NOMO-1 (cell line): ENCODE measurements around the gene GALNT3.

Source experiments
- DNase-seq, 2 experiments: peaks; one replicate each; lab custom pipeline; 2025; ENCODE audit not compliant: unreplicated experiment in 2 of 2; lab: John Stamatoyannopoulos, UW

GALNT3 gene

DNA sequence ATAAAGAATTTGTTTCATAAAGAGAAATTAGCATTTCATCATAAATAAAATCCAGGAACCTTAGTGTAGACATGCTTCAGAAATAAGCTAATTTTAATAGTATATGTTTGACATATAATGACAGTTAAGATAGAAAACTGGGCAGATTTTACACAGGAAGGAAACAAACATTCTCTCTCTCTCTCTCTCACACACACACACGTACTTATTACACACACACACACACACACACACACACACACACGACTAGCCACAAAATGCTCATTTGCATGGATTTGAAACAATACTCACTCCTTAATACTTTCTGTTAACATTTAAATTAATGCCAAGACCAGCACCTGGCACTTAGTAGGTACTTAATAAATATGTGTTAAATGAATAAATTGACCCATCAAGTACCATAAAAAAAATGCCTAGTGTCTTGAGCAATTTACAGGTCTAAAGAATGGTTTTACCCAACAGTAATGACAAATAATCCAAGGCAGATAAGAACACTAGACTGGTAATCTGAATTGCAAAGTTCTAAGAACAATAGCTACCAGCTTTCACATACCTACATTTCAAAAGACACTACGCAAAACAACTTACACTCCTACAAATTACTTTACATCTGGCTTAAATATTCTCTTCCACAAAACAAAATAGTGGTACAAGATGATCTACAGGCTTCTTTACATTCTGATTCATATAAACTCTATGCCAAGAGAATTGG lies 2.9 kb upstream of the GALNT3 start:
- no peak for DNase-seq

DNA sequence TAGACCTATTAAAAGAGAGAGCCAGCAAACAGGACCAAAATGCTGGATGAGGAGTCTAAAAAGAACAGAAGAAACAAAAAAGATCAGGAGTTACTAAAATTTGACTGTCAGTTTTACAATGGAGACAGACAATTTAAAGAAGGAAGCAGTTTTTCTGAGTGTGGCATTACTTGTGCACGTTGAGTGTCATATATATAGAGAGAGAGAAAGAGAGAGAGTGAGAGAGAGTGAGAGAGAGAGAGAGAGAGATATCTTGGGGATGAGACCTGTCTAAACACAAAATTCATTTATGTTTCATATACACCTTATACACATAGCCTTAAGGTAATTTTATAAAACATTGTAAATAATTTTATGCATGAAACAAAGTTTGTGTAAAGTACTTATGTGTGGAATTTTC lies 2.1 kb upstream of the GALNT3 start:
- peak in 1 of 2 experiments; percentile 16 for DNase-seq

DNA sequence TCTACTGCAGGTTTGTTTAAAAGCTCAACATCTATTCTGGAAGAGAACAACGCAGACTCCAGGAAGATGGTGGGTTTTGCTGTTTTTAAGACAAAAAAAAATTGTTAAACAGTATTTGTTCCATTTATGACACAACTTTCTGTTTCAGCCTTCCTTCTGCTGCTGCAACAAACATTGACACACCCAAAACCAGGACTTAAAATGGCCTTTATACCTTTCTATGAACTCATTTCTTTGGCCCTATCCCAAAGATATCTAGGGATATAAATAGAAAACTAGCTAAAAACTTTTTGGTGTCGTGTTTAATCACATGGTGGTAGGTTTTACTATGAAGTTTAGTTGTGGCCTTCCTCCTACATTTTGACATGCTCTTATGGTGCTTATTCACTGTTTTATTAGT lies 964 bp upstream of the GALNT3 start:
- DNase-seq, result peak in 1 of 2 experiments; percentile 27

DNA sequence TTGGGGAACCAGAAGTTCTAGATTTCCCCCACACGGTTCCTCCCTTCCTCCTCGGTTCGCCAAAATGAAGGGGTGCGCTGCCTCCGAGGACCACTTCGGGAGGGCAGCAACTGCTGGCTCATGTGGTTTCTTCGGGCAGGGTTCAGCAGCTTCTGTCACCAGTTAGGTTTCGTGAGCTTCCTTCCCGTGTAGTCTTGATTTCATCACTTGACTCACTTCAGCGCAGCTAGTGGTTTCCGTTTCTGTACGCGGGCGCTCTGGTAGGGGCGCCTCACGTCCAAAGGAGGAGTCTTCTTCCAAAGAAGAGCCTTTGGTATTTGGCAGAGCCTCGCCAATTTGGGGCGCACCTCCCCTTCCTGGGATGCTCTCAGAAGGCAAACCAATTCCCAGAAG lies 485 bp upstream of the GALNT3 start:
- DNase-seq, result peak; percentile 88 to 94

DNA sequence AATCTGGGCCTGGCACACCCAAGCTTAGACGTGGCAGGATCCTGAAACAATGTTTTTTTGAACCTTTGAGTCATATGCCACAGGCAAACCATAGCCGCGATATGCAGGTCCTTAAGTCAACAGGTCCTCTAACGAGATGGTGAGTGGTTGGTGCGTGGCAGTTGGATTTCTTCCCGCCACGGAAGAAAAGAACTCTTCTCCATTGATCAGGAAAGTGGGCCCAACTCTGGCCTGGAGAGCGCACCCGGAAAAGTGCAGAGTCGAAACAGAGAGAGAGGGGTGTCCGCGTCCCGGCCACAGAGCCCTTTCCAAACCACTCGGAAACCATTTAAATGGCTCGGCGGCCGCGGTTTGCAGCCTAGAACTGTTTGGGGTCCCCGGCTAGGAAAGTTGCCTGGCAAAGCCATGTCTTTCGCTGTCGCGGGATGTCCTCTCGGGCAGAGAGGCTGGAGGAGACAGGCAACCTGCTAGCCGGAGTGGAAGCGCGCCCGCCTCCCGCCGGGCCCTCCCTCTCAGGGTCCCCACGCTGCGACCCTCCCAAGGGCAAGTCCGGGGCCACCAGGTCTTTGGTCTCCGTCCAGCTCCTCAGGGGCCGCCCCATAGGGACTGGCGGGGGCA lies 777 bp downstream of the GALNT3 start:
- peak in 1 of 2 experiments; percentile 13 for DNase-seq

DNA sequence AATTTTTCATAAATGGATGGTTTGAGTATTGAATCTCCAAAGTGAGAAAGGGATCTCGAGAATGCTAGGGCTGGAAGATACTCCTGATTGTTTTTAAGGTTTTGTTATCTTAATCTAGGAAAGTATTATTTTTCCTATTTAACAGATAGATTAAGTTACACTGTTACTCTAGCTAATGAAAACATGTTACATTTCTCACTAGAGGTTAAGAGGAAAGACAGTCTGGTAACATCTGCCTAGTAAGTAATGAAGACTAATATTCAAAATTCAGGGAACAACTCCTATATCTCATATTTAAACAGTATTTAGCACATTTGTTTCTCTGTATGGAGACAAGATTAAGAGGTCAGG lies 2.0 kb downstream of the GALNT3 start:
- DNase-seq, result no peak

DNA sequence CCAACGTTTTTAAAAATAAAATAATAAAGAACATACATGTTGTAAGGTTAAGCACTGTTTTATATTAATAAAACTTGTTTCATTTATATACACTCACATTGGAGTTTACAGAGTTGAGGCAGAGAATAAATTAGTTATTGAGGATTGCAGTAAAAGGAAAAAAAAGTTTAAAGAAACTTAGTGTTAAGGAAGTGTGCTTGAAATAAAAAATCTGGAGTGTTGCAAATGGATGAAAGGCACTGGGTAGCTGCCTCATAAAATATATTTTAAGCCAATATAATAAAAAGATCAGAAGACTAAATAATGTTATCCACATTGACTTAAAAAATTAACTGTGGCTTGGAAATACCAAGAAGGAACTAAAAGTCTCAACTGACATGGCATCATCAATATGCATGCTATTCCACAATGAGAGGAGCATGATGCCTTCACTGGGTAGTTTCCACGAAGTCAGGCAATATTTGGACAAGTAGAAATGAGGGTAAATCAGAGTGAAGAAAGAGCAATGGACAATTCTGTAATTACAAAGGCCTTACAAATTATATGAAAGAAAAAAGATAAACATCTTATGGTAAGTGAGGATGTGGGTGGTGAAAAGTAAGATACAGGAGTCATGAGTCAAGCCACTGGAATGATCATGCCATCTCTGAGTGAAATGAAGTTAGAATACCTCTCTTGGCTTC lies 2.5 kb downstream of the GALNT3 start:
- DNase-seq, result no peak

DNA sequence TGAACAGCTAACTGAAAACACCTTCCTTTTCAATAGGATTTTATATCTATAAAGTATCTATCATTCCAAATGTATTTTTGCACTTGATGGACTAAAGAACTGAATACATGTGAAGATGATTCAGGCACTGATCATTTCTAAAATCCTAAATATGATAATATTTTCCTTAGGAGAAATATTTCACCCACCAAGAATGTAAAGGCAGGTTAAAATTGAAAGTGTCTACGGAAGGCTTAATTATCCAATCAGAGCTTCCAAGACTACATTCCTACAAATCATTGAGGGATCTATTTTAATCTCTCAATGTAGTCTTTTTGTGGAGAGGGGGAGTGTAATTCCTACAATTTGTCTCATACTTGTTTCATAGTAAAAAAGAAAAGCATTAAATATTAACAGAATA lies 3.6 kb downstream of the GALNT3 start:
- no peak for DNase-seq

DNA sequence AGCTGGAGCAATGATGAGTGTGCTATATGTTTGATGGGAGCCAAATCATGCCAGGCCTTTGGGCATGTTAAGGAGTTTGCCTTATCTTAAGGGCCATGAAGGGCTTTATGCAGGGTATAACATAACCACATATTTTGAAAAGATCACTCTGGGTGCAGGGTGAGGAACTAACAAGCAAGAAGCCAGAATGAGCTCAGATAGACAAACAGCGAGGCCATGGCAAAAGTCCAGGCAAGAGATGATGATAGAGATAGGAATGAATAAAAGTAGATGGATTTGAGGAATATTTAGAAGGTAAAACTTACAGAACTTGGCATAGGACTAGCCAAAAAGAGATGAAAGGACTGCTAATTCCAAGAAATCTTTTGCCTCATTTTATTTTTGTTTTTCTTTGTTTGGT lies 6.7 kb downstream of the GALNT3 start:
- no peak for DNase-seq

DNA sequence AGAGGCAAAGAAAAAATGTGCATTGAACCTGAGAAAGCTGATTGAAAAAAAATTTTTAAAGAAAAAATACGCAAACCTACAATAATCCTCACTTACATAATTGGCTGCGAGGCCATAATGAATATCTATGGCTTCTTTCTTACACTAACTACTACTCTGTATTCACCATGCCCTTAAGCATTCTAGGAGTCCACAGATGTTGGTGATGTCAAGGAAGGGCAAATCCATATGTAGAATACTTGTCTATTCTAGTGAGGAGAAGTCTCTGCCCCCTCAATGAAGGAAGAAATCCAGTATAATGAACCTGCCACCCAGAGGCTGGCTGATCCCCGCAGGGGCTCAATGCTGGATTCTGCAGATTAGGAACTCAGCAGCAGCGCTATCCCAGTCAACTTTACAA lies 14.3 kb downstream of the GALNT3 start:
- no peak for DNase-seq

DNA sequence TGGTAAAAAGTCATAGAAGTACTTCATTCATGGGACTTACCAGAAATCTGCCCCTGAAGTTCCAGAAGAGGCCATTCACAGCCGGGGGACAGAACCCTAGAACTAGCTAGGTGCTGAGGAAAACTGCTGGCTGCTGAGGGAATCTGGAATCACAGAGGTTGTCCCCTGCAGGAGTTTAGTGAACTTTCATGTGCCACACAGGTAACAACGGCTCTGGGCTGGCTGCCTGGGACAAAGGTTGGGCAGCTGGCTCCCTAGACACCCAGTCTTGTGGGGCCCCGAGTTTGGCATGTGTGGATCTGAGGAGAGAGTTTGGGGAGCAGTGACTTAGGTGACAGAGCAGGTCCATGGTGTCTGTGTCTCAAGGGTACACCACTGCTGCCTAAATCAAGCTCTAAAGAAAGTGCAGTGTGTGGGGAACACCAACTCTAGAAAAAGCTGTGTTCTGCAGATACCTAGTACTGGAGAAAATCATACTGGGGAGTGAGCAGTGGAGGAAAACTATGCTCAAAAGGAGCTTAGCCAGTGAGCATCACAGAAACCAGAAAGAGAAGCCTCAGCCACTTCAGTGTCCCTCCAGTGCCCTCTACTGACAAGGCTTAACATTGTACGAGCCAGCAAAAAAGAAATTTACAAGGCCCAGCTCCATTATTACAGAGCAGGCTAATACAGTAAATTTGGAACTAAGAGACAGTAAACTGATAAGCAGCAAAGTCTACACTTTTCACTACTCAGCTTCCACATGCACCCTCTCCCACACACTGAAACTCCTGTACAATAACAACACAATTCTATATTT lies 15.2 kb downstream of the GALNT3 start:
- peak in 1 of 2 experiments; percentile 5 for DNase-seq

DNA sequence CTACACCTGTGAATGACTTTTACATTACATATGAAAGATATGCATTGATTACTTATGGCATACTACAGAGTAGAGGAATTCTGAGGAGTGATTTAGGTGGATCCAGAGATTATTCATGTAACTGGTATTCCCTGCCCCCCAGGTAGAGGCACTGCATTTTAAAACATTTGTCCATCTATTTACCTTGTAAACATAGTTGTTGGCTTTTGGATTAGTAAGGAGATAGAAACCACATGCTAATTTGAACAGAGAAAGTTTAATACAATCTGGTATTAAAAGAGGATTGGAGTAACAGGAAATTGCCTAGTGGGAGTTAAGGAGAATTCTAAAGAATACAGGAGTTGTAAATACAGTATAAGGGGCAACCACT lies 15.9 kb downstream of the GALNT3 start:
- no peak for DNase-seq

DNA sequence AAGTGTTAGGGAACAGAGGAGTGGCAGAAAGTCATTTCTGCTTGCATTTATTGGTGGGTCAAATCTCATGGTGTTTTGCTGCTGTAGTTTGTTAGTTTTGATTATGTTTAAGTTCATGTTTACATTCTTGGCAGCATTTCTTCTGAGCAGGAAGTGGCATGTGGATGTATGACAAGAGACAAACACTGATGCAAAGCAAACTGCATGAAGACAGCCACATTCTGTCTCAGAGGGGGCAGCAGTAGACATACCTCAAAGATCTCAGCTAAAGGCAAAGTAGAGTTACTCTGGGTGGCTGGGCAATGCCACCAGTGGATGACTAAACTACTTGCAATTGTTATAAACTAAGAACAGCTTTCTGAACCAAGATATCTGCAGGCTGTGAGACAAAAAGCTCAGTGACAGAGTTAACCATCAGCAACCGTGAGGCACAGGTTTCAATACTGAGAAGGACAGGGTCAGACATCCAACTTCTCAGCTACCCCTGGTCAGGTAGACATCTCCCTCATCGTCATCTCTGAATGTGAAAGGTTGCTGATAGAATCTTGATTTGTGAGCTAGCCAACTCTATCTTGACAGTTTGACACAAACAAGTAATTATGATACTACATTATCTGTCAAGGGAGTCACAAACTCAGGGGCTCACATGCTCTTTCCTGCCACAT lies 16.4 kb downstream of the GALNT3 start:
- DNase-seq, result no peak

DNA sequence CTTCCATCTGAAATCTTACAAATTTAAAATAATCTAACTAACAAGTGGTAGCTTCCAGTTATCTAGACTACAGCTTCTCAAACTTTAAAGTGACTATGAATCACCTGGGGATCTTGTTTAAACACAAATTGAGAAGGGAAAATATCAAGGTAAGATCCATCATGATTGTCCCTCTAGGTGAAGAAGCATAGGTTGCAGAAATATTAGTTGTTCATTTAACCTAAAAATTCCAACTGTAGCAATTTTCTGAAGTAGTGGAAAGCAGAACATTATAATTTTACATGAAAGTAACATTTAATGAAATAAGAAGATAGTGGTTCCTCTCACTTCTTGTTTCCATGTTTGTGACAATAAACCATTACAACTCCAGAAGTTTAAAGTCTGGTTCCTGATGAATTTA lies 17.3 kb downstream of the GALNT3 start:
- DNase-seq, result no peak

DNA sequence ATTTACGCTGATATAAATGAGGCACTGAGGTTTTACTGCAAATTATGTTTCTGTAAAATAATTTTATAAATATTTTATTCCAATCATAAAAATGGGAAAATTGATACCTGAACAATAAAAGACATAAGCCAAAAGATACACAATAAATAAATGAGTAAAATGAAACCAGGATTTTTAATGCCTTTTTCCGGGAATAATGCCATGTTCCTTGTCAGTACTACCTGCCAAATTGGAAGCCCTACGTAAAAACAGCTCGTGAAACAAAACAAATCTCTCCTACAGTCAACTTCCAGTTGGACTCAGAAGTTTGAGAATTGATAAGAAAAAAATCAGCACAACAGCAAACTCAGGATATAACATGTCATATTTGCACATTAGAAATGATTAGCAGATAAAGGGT lies 18.0 kb downstream of the GALNT3 start:
- DNase-seq, result no peak

DNA sequence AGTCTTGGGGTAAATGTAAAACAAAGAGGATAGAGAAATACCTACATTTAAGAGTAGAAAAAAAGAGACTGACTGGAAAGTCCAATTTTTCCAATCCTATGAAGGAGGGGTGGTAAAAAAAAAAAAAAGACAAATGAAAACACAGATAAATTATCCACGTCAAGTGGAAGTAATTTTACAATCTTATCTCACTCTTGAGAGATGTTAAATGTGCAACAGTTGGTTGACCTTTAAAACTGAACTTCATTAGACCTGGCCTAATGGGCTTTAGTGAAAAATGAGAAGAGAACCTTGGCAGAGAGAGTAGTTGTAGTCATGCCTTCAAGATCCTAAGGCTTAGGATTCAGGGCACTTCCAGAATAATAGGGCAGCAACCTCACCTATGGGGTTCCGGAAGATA lies 20.4 kb downstream of the GALNT3 start:
- DNase-seq, result no peak

DNA sequence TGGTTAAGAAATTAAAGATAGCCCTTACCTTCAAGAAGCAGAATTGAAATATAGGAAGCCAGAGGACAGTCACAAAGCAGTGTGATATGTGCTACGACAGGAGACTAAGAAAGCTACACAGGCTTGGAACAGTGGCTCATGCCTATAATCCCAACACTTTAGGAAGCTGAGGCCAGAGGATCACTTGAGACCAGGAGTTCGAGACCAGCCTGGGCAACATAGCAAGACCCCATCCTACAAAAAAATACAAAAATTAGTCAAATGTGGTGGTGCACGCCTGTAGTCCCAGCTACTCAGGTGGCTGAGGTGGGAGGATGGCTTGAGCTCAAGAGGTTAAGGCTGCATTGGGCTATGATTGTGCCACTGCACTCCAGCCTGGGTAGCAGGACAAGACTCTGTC lies 21.9 kb downstream of the GALNT3 start:
- DNase-seq, result no peak

DNA sequence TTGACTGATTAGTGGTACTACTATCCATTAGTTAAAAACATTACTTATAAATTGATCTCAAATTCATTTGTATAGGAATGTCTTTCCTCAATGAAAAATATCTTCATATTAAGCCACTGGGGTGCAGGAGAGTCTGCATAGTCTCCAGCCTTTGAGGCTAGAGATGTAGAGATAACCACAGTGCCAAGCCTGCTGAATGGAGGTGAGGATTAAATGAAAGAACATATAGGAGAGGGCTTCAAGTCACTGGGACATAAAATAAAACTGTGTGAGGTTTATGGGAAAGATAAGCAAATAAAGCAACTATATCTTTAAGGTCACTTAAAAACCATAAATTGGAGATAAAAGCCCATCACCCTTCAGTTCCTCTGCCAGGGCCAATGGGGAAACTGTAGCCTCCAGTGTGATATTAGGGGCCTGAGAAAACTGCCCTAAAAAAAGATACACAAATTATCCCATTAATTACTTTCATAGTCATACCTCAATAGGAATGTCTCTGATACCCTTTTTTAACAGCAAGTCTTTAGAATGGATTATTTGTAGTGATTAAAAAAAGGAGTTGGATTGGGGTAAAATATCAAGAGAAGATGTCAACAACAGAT lies 27.6 kb downstream of the GALNT3 start:
- DNase-seq, result no peak

DNA sequence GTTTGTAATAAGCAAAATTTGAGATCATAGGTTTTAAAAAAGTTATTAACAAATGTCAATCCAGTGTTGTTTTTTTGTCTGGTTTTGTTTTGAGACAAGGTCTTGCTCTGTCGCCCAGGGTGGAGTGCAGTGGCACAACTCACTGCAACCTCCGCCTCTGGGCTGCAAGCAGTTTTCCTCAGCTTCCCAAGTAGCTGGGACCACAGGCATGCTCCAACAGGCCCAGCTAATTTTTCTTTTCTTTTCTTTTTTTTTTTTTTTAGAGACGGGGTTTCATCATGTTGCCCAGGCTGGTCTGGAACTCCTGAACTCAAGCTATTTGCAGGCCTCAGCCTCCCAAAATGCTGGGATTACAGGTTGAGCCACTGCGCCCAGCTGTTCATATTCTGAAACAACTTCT lies 31.3 kb downstream of the GALNT3 start:
- DNase-seq, result no peak

DNA sequence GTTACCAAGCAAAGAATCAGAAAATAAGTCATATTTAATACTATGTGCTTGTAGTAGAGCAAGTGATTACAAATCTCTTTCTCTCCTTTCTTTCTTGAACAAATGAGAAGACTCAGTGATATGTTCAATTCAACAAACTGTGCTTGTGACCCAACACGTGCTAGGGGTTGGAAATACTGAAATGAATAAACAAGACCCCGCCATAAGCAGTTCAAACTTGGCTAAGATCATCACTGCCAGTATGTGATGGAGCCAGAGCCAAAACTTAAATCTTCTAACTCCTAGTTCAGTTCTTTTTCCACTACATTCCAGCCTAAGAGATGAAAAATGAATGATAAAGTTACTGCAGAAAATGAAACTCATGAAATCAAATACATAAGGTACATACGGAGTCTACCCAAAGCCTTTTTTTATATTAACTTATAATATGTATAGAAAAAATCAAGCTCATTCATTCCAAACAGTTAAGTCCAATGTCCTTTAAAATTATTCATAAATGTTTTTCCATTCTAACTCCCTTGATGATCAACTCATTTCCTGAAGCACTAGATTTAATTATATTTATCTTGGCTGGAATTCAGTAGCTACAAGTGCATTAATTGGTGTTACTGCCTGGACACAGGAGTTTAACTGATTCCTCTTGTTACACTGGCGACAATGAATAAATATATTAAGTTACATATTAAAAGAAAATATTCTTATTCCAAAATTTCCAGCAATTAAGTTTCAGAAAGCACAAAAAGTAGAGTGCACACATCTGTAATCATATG lies 36.0 kb downstream of the GALNT3 start:
- no peak for DNase-seq
